Measurements from ENCODE around the gene KCTD5. TPM values are rescaled to one million over a fixed set of nuclear protein-coding genes. Genes with fewer than 3 reads are reported as not detected.

The KCTD5 gene
- total and polyA plus RNA-seq, 2 of the 8 experiments (the other 6 are each of a cell fraction or from before 2014, with no cell fraction given), result 26.6 to 31.8 TPM

DNA sequence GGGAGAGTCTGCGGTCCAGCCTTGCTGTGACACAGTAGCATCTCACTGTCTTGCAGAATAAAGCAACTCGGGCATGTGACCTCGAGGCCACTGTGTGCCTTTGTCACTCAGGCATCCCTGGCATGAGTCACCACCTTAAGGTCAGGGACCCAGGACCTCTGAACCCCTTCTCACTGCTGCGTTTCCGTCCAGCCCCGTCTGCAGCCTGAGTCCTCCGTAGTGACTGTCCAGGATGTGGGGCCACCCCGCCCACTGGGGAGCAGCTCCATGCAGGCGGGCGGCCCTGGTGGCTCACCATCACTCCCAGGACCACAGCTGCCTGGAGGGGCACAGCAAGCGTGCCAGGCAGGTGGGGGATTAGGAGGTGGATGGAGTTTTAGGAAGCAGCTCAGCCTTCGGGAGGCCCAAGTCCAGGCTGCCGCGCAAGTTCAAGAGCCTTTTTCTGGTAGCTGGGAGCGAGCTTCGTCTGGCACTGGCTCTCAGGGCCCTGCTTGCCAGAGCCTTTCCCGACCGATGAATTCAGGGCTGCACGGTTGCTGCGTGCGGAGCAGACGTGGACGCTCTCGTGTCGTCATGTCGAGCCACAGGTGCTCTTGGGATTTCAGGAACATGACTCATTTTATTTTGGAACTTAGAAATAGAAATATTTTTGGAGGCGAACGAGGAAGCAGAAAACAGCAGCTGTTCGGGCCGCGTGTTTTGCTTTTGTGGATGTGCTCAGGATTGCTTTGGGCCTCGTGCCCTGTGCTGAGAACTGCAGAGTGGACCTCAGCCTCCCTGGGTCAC, 16.8 kb downstream of the KCTD5 start (continued):
- no peak for TF ChIP-seq TAF1 (IDR thresholded peaks at IDR 0.05; ENCODE audit: low read depth, low read length)
